Neural cell (in vitro differentiated cells): ENCODE measurements around the gene BMP2K.
"Not testable (repeated sequence)": the region's sequence is repeated elsewhere in the genome, so short reads cannot be mapped to it uniquely, and the experiment has no call there.

Source experiments
- EP300 ChIP-seq: fragments of 450-650 bp; conservative IDR thresholded peaks from 2 replicates; pipeline ENCODE4 v1.6.1; 2014; ENCODE audit warnings: antibody characterized with exemption, mild to moderate bottlenecking, moderate library complexity; ENCODE audit not compliant: poor library complexity, severe bottlenecking
- EZH2 ChIP-seq: fragments of 200-600, 300-800 bp; shearing (Covaris generic), sonication (generic); IDR thresholded peaks from 2 replicates; pipeline ENCODE4 v1.6.1; 2014; ENCODE audit warnings: antibody characterized with exemption, low read length, borderline replicate concordance, mild to moderate bottlenecking; ENCODE audit not compliant: insufficient read depth, poor library complexity, severe bottlenecking
- RAD21 ChIP-seq: fragments of 450-650 bp; conservative IDR thresholded peaks from 2 replicates; pipeline ENCODE4 v1.6.1; 2014; ENCODE audit warnings: antibody characterized with exemption, mild to moderate bottlenecking, moderate library complexity
- REST ChIP-seq: IDR thresholded peaks from 2 replicates; pipeline ENCODE4 v1.6.1; 2012; ENCODE audit warnings: borderline replicate concordance
- SMC3 ChIP-seq: fragments of 450-650 bp; conservative IDR thresholded peaks from 2 replicates; pipeline ENCODE4 v1.6.1; 2014; ENCODE audit warnings: antibody characterized with exemption, mild to moderate bottlenecking, moderate library complexity; ENCODE audit not compliant: poor library complexity
- TAF1 ChIP-seq: IDR thresholded peaks from 2 replicates; pipeline ENCODE4 v1.6.1; 2012; ENCODE audit warnings: low read depth
- TF ChIP-seq, protein P1 (sequence below): fragments of 450-650 bp; IDR thresholded peaks from 2 replicates; pipeline ENCODE4 v1.5.1; 2014; ENCODE audit warnings: antibody characterized with exemption, mild to moderate bottlenecking, moderate library complexity; ENCODE audit not compliant: poor library complexity, severe bottlenecking

DNA sequence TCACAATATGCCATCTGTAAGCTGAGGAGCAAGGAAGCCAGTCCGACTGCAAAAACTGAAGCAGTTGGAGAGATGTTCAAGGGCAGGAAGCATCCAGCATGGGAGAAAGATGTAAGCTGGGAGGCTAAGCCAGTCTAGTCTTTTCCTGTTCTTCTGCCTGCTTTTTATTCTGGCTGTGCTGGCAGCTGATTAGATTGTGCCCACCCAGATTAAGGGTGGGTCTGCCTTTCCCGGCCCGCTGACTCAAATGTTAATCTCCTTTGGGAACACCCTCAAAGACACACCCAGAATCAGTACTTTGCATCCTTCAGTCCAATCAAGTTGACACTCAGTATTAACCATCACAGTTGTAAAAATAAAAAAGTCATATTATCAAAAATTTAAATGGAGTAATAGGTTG, 63.5 kb downstream of the BMP2K start:
- TF ChIP-seq, protein P1, sequence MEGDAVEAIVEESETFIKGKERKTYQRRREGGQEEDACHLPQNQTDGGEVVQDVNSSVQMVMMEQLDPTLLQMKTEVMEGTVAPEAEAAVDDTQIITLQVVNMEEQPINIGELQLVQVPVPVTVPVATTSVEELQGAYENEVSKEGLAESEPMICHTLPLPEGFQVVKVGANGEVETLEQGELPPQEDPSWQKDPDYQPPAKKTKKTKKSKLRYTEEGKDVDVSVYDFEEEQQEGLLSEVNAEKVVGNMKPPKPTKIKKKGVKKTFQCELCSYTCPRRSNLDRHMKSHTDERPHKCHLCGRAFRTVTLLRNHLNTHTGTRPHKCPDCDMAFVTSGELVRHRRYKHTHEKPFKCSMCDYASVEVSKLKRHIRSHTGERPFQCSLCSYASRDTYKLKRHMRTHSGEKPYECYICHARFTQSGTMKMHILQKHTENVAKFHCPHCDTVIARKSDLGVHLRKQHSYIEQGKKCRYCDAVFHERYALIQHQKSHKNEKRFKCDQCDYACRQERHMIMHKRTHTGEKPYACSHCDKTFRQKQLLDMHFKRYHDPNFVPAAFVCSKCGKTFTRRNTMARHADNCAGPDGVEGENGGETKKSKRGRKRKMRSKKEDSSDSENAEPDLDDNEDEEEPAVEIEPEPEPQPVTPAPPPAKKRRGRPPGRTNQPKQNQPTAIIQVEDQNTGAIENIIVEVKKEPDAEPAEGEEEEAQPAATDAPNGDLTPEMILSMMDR: not testable (repeated sequence)
- not testable (repeated sequence) for TF ChIP-seq REST, EP300, EZH2, SMC3, TAF1, RAD21
